Stimulated activated CD8-positive, alpha-beta memory T cell treated with anti-CD3 and anti-CD28 coated beads, Interleukin-15, amount 100 ng/mL, for 24 hours (primary cell): ENCODE measurements around the gene SMURF2.

ENCODE experiments used
- DNase-seq: peaks from one replicate; pipeline ENCODE4 v3.0.0-alpha.2; 2020; ENCODE audit warnings: low read depth

Gene SMURF2

GRCh38 chr17:64536913-64537312 is 125.2 kb downstream of the SMURF2 start:
- DNase-seq = no peak

- DNase-seq = no peak
Observed at GRCh38 chr17:64535357-64535756, 126.8 kb downstream of the SMURF2 start.

- no peak for DNase-seq
Observed at GRCh38 chr17:64534187-64534586, 127.9 kb downstream of the SMURF2 start.

- no peak for DNase-seq
Observed at GRCh38 chr17:64533784-64534183, 128.3 kb downstream of the SMURF2 start.

GRCh38 chr17:64532409-64532808 is 129.7 kb downstream of the SMURF2 start:
- no peak for DNase-seq

- DNase-seq = no peak
Observed at GRCh38 chr17:64531955-64532371, 130.1 kb downstream of the SMURF2 start.

GRCh38 chr17:64529221-64529620 is 132.9 kb downstream of the SMURF2 start:
- DNase-seq = no peak

- no peak for DNase-seq
Observed at GRCh38 chr17:64527914-64528313, 134.2 kb downstream of the SMURF2 start.

GRCh38 chr17:64520359-64520758 is 141.7 kb downstream of the SMURF2 start:
- no peak for DNase-seq

- DNase-seq = no peak
Observed at GRCh38 chr17:64519601-64520000, 142.5 kb downstream of the SMURF2 start.

GRCh38 chr17:64515829-64516228 is 146.3 kb downstream of the SMURF2 start:
- no peak for DNase-seq

- DNase-seq = no peak
Observed at GRCh38 chr17:64515419-64515818, 146.7 kb downstream of the SMURF2 start.

- DNase-seq = no peak
Observed at GRCh38 chr17:64509179-64509578, 152.9 kb downstream of the SMURF2 start.

GRCh38 chr17:64508683-64509082 is 153.4 kb downstream of the SMURF2 start:
- DNase-seq = no peak

GRCh38 chr17:64507413-64507782 is 154.7 kb downstream of the SMURF2 start:
- DNase-seq = no peak

- peak; percentile 88 for DNase-seq
Observed at GRCh38 chr17:64506576-64507412, 155.3 kb downstream of the SMURF2 start, which contains the start of gene CEP95. Gene CEP95 (plus strand): TSS chr17:64506977. CDS start chr17:64507098, 121 bp downstream.

GRCh38 chr17:64506201-64506575 is 155.9 kb downstream of the SMURF2 start, which contains the start of gene DDX5:
Gene DDX5 (minus strand): TSS chr17:64506289. CDS start chr17:64506119, 170 bp downstream.
- peak; percentile 90 for DNase-seq

GRCh38 chr17:64505340-64506200 is 156.5 kb downstream of the SMURF2 start:
- DNase-seq = peak; percentile 63

- no peak for DNase-seq
Observed at GRCh38 chr17:64504769-64505339, 157.3 kb downstream of the SMURF2 start.

- DNase-seq = no peak
Observed at GRCh38 chr17:64503821-64504768, 158.0 kb downstream of the SMURF2 start.

GRCh38 chr17:64503341-64503740 is 158.8 kb downstream of the SMURF2 start:
- DNase-seq = no peak
